ENCODE results near the gene POLE4.

DNA sequence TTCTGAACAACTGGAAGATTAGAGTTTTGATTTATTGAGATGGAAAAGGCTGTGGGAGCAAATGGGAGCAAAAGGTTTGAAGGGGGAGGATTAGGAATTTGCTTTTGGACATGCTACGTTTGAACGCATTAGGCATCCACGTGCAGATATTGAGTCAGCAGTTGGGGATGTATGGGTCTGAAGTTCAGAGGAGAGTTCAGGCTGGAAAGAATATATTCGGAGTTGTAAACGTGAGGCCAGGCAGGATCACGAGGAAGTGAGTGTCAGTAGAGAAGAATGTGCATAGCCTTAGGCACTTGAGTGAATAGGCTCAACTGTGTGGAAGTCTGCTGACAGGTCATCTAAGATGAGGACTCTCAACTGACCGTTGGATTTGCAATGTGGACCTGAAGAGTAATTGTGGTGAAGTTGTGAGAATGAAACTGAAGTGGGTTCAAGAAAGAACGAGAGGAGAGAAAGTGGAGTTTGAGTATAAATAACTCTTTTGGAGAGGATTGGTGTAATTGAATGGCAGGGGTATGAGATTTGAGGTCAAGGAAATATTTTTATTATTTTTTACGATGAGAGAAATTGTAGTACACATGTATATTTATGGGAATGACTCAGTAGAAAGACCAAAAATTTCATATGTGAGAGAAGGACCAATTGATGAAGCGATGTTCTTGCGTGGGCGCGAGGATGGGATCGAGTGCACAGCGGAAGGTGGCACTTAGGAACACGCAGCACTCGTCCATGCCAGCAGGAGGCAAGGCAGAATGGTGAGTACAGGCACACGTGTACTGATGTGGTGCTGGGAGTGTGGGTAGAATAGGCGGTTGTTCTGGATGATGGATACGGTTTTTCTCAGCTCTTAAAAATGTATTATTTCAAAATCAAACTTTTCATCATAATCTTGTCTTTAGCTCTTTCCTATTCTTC is 40.5 kb upstream of the POLE4 start:
- TF ChIP-seq CTCF (IDR thresholded peaks at IDR 0.05), result no peak
- TF ChIP-seq POLR2A (IDR thresholded peaks at IDR 0.05), result no peak

Measured in transverse colon (tissue), 3 donors.